Measurements from ENCODE around the gene CTNNAL1. TPM values are rescaled to one million over a fixed set of nuclear protein-coding genes. Genes with fewer than 3 reads are reported as not detected.
"Not testable (repeated sequence)": the region's sequence is repeated elsewhere in the genome, so short reads cannot be mapped to it uniquely, and the experiment has no call there.

CTNNAL1 gene
- total RNA-seq, 1 experiment from 2014 or later, result 138 TPM

- Histone ChIP-seq H3K9me3 (replicated peaks) (no peaks in the 10 kb centered on the region), H3K27me3 (replicated peaks) (no peaks in the 10 kb centered on the region), H3K4me1 (replicated peaks) (no peaks in the 10 kb centered on the region), H3K36me3 (peaks cover 53% of the 10 kb centered on the region), H3K27ac (no peak overlapping the region), H3K4me3 (no peak overlapping the region)
- no peak for DNase-seq (ENCODE audit: low read depth in 1 of 2, low spot score in 2 of 2)
Observed at GRCh38 chr9:108994695-108995094, 18.6 kb downstream of the CTNNAL1 start.

GRCh38 chr9:108991479-108991878 lies 21.8 kb downstream of the CTNNAL1 start:
- Histone ChIP-seq H3K4me3 (no peak overlapping the region), H3K9me3 (replicated peaks) (no peaks in the 10 kb centered on the region), H3K27ac (no peak overlapping the region), H3K36me3 (peaks cover 58% of the 10 kb centered on the region), H3K4me1 (replicated peaks) (no peaks in the 10 kb centered on the region), H3K27me3 (replicated peaks) (no peaks in the 10 kb centered on the region)
- no peak for DNase-seq (ENCODE audit: low read depth in 1 of 2, low spot score in 2 of 2)

- no peaks in the 10 kb centered on the region for H3K4me1 ChIP-seq (replicated peaks)
- no peak overlapping the region for H3K27ac ChIP-seq
- H3K4me3 ChIP-seq, result no peak overlapping the region
- H3K36me3 ChIP-seq, result peaks cover 63% of the 10 kb centered on the region
- no peaks in the 10 kb centered on the region for H3K9me3 ChIP-seq (replicated peaks)
- H3K27me3 ChIP-seq (replicated peaks), result no peaks in the 10 kb centered on the region
- no peak for DNase-seq (ENCODE audit: low read depth in 1 of 2, low spot score in 2 of 2)
Observed at GRCh38 chr9:108983885-108984284, 29.4 kb downstream of the CTNNAL1 start.

GRCh38 chr9:108980893-108981292 lies 32.4 kb downstream of the CTNNAL1 start:
- DNase-seq (ENCODE audit: low read depth in 1 of 2, low spot score in 2 of 2), result no peak
- H3K36me3 ChIP-seq, result peaks cover 73% of the 10 kb centered on the region
- H3K4me1 ChIP-seq (replicated peaks), result no peaks in the 10 kb centered on the region
- H3K9me3 ChIP-seq (replicated peaks), result no peaks in the 10 kb centered on the region
- H3K27me3 ChIP-seq (replicated peaks), result no peaks in the 10 kb centered on the region
- H3K27ac ChIP-seq, result no peak overlapping the region
- H3K4me3 ChIP-seq, result no peak overlapping the region

- Histone ChIP-seq H3K36me3 (peaks cover 59% of the 10 kb centered on the region), H3K4me1 (replicated peaks) (no peaks in the 10 kb centered on the region), H3K9me3 (replicated peaks) (no peaks in the 10 kb centered on the region), H3K27me3 (replicated peaks) (no peaks in the 10 kb centered on the region), H3K27ac (no peak overlapping the region), H3K4me3 (no peak overlapping the region)
- DNase-seq (ENCODE audit: low read depth in 1 of 2, low spot score in 2 of 2), result no peak
Observed at GRCh38 chr9:108978205-108978604, 35.1 kb downstream of the CTNNAL1 start.

GRCh38 chr9:108973895-108974294 lies 39.4 kb downstream of the CTNNAL1 start:
- H3K4me3 ChIP-seq, result no peak overlapping the region
- H3K36me3 ChIP-seq, result peaks cover 53% of the 10 kb centered on the region
- no peaks in the 10 kb centered on the region for H3K4me1 ChIP-seq (replicated peaks)
- H3K9me3 ChIP-seq (replicated peaks), result no peaks in the 10 kb centered on the region
- no peak for DNase-seq (ENCODE audit: low read depth in 1 of 2, low spot score in 2 of 2)
- H3K27ac ChIP-seq, result no peak overlapping the region
- H3K27me3 ChIP-seq (replicated peaks), result no peaks in the 10 kb centered on the region

GRCh38 chr9:108972626-108973209 lies 40.6 kb downstream of the CTNNAL1 start:
- no peak overlapping the region for H3K27ac ChIP-seq
- DNase-seq (ENCODE audit: low read depth in 1 of 2, low spot score in 2 of 2), result no peak
- no peaks in the 10 kb centered on the region for H3K9me3 ChIP-seq (replicated peaks)
- no peaks in the 10 kb centered on the region for H3K27me3 ChIP-seq (replicated peaks)
- H3K4me1 ChIP-seq (replicated peaks), result no peaks in the 10 kb centered on the region
- peaks cover 49% of the 10 kb centered on the region for H3K36me3 ChIP-seq
- no peak overlapping the region for H3K4me3 ChIP-seq

- Histone ChIP-seq H3K27ac (no peak overlapping the region), H3K9me3 (replicated peaks) (no peaks in the 10 kb centered on the region), H3K36me3 (peaks cover 47% of the 10 kb centered on the region), H3K4me3 (no peak overlapping the region), H3K4me1 (replicated peaks) (no peaks in the 10 kb centered on the region), H3K27me3 (replicated peaks) (no peaks in the 10 kb centered on the region)
- DNase-seq (ENCODE audit: low read depth in 1 of 2, low spot score in 2 of 2), result no peak
Observed at GRCh38 chr9:108972186-108972585, 41.1 kb downstream of the CTNNAL1 start.

- H3K4me1 ChIP-seq (replicated peaks); H3K27ac ChIP-seq; H3K4me3 ChIP-seq; DNase-seq (ENCODE audit: low read depth in 1 of 2, low spot score in 2 of 2); H3K27me3 ChIP-seq (replicated peaks); H3K9me3 ChIP-seq (replicated peaks): not testable (repeated sequence)
- peaks cover 42% of the 10 kb centered on the region for H3K36me3 ChIP-seq
Observed at GRCh38 chr9:108971392-108971791, 41.9 kb downstream of the CTNNAL1 start.

GRCh38 chr9:108967916-108968315 lies 45.4 kb downstream of the CTNNAL1 start:
- DNase-seq (ENCODE audit: low read depth in 1 of 2, low spot score in 2 of 2), result no peak
- Histone ChIP-seq H3K4me1 (replicated peaks) (no peaks in the 10 kb centered on the region), H3K27me3 (replicated peaks) (no peaks in the 10 kb centered on the region), H3K36me3 (peaks cover 59% of the 10 kb centered on the region), H3K4me3 (no peak overlapping the region), H3K27ac (no peak overlapping the region), H3K9me3 (replicated peaks) (no peaks in the 10 kb centered on the region)

- H3K36me3 ChIP-seq, result peaks cover 51% of the 10 kb centered on the region
- H3K4me3 ChIP-seq, result no peak overlapping the region
- DNase-seq (ENCODE audit: low read depth in 1 of 2, low spot score in 2 of 2), result no peak
Observed at GRCh38 chr9:108963459-108964143, 49.7 kb downstream of the CTNNAL1 start.

GRCh38 chr9:108961151-108961550 lies 52.1 kb downstream of the CTNNAL1 start:
- no peaks in the 10 kb centered on the region for H3K4me1 ChIP-seq (replicated peaks)
- H3K9me3 ChIP-seq (replicated peaks), result no peaks in the 10 kb centered on the region
- H3K27ac ChIP-seq, result no peak overlapping the region
- H3K27me3 ChIP-seq (replicated peaks), result no peaks in the 10 kb centered on the region
- DNase-seq (ENCODE audit: low read depth in 1 of 2, low spot score in 2 of 2), result no peak
- no peak overlapping the region for H3K4me3 ChIP-seq
- peaks cover 43% of the 10 kb centered on the region for H3K36me3 ChIP-seq

More at GRCh38 chr9:108963459-108964143, 49.7 kb downstream of the CTNNAL1 start:
- Histone ChIP-seq H3K27ac (no peak overlapping the region), H3K4me1 (replicated peaks) (no peaks in the 10 kb centered on the region), H3K9me3 (replicated peaks) (no peaks in the 10 kb centered on the region), H3K27me3 (replicated peaks) (no peaks in the 10 kb centered on the region)

- DNase-seq (ENCODE audit: low read depth in 1 of 2, low spot score in 2 of 2), result no peak
- Histone ChIP-seq H3K4me1 (replicated peaks) (no peaks in the 10 kb centered on the region), H3K36me3 (peaks cover 35% of the 10 kb centered on the region), H3K4me3 (no peak overlapping the region), H3K27me3 (replicated peaks) (no peaks in the 10 kb centered on the region), H3K27ac (no peak overlapping the region), H3K9me3 (replicated peaks) (no peaks in the 10 kb centered on the region)
Observed at GRCh38 chr9:108960331-108960730, 53.0 kb downstream of the CTNNAL1 start.

GRCh38 chr9:108956631-108957026 lies 56.7 kb downstream of the CTNNAL1 start:
- Histone ChIP-seq H3K4me1 (replicated peaks) (no peaks in the 10 kb centered on the region), H3K9me3 (replicated peaks) (no peaks in the 10 kb centered on the region), H3K36me3 (peaks cover 26% of the 10 kb centered on the region), H3K27me3 (replicated peaks) (no peaks in the 10 kb centered on the region), H3K4me3 (no peak overlapping the region), H3K27ac (no peak overlapping the region)
- DNase-seq (ENCODE audit: low read depth in 1 of 2, low spot score in 2 of 2), result no peak

Measured in SJSA1 (cell line).